ENCODE results near the gene MYO5C. TPM values are rescaled to one million over a fixed set of nuclear protein-coding genes. Genes with fewer than 3 reads are reported as not detected.

The MYO5C gene
- total RNA-seq, 4 donors from 2014 or later: 28.9 to 36.9 (median 32.5) TPM

GRCh38 chr15:52146776-52147175, 148.8 kb downstream of the MYO5C start:
- intact Hi-C loops (cut with DNase I; ENCODE audit: low total_unique reads): no loop called here
- no peaks in the 10 kb centered on the region for H3K36me3 ChIP-seq
- H3K9me3 ChIP-seq: no peaks in the 10 kb centered on the region
- no peak for DNase-seq
- TF ChIP-seq POLR2A (IDR thresholded peaks at IDR 0.05) (no peak), CTCF (IDR thresholded peaks at IDR 0.05) (no peak)
- H3K27ac ChIP-seq: no peak overlapping the region
- no peaks in the 10 kb centered on the region for H3K4me1 ChIP-seq
- H3K4me3 ChIP-seq: no peak overlapping the region
- no peaks in the 10 kb centered on the region for H3K27me3 ChIP-seq

GRCh38 chr15:52146261-52146660, 149.3 kb downstream of the MYO5C start:
- H3K9me3 ChIP-seq: no peaks in the 10 kb centered on the region
- TF ChIP-seq POLR2A (IDR thresholded peaks at IDR 0.05) (no peak), CTCF (IDR thresholded peaks at IDR 0.05) (no peak)
- H3K27ac ChIP-seq: no peak overlapping the region
- intact Hi-C loops (cut with DNase I; ENCODE audit: low total_unique reads): no loop called here
- H3K27me3 ChIP-seq: no peaks in the 10 kb centered on the region
- H3K36me3 ChIP-seq: no peaks in the 10 kb centered on the region
- no peak for DNase-seq
- H3K4me3 ChIP-seq: no peak overlapping the region
- H3K4me1 ChIP-seq: no peaks in the 10 kb centered on the region

- H3K27me3 ChIP-seq: no peaks in the 10 kb centered on the region
- H3K4me3 ChIP-seq: no peak overlapping the region
- no peaks in the 10 kb centered on the region for H3K36me3 ChIP-seq
- H3K9me3 ChIP-seq: no peaks in the 10 kb centered on the region
- TF ChIP-seq CTCF (IDR thresholded peaks at IDR 0.05) (no peak), POLR2A (IDR thresholded peaks at IDR 0.05) (no peak)
- H3K27ac ChIP-seq: no peak overlapping the region
- no peak for DNase-seq
- intact Hi-C loops (cut with DNase I; ENCODE audit: low total_unique reads): no loop called here
- H3K4me1 ChIP-seq: no peaks in the 10 kb centered on the region
Observed at GRCh38 chr15:52144656-52145178, 150.9 kb downstream of the MYO5C start.

GRCh38 chr15:52143873-52144272, 151.7 kb downstream of the MYO5C start:
- TF ChIP-seq CTCF (IDR thresholded peaks at IDR 0.05): no peak
- TF ChIP-seq POLR2A (IDR thresholded peaks at IDR 0.05): no peak
- intact Hi-C loops (cut with DNase I; ENCODE audit: low total_unique reads): no loop called here
- H3K27me3 ChIP-seq: no peaks in the 10 kb centered on the region
- H3K9me3 ChIP-seq: no peaks in the 10 kb centered on the region
- H3K27ac ChIP-seq: no peak overlapping the region
- no peaks in the 10 kb centered on the region for H3K36me3 ChIP-seq
- H3K4me3 ChIP-seq: no peak overlapping the region
- H3K4me1 ChIP-seq: no peaks in the 10 kb centered on the region
- DNase-seq: no peak

MicroRNAs encoded within 50 kb of the gene (microRNA counts, 767-probe panel; counts per million panel counts)
- 0 counts per million in 2 donors for microRNA hsa-miR-1266

Small RNA genes lying within 50 kb of the gene (microRNA-seq; reads per million reads assigned to microRNA genes)
- not detected for gene MIR1266 (ENCODE audit: borderline microRNAs expressed, borderline replicate concordance)

Small RNA genes lying within 50 kb of the gene (small RNA-seq; reads per million reads assigned to genes)
- gene MIR1266 (0.18 reads per million), gene RF00019 (not detected)

Other genes starting within 250 kb of the MYO5C start
- under 1 TPM in 1 of 4 donors, not detected in 3; 0.21 TPM for gene BCL2L10, start 183.0 kb downstream of the MYO5C start, total RNA-seq
- gene GNB5, start 104.4 kb downstream of the MYO5C start, total RNA-seq: 10 to 100 TPM; 28.4 to 73.8 (median 48.8) TPM
- gene MYO5A, start 233.1 kb upstream of the MYO5C start, total RNA-seq: 10 to 100 TPM; 10.3 to 26.0 (median 22.7) TPM

Data from uterus (tissue), 4 donors.